ES-I3 (cell line): Measurements from ENCODE around the gene VPS4A.
"Not testable (repeated sequence)": the region's sequence is repeated elsewhere in the genome, so short reads cannot be mapped to it uniquely, and the experiment has no call there.

Source experiments
- H3K36me3 ChIP-seq: 2 replicates; pipeline ENCODE4 v1.6.1; 2013; ENCODE audit warnings: mild to moderate bottlenecking, low read length, control low read depth, moderate library complexity; ENCODE audit not compliant: insufficient read depth
- H3K4me1 ChIP-seq: 2 replicates; pipeline ENCODE4 v1.6.1; 2013; ENCODE audit warnings: mild to moderate bottlenecking, control low read depth, low read length; ENCODE audit not compliant: insufficient read depth
- H3K9ac ChIP-seq: 2 replicates; pipeline ENCODE4 v1.6.1; 2013; ENCODE audit warnings: low read depth, mild to moderate bottlenecking, low read length, moderate library complexity
- H3K9me3 ChIP-seq: 2 replicates; pipeline ENCODE4 v1.6.1; 2013; ENCODE audit warnings: mild to moderate bottlenecking, low read length, moderate library complexity; ENCODE audit not compliant: control insufficient read depth, insufficient read depth

The VPS4A gene

DNA sequence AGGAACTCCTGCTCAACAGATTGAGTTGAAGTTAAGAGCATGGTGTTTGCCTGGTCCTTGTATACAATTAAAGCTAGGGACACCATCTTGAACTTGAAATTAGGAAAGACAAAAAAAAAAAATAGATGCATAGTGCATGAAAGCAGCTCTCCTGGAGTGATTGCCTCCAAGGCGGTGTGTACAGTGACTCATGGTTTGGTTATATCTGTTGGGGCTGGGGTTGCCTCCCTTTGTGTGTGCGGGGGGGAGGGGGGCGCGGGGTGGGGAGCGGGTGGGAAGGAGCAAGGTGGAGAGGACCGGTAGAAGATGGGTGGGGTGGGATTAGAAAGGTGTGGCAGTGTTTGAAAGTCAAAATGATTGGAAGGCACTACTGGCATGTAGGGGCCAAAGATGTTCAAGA, 37.1 kb downstream of the VPS4A start:
- Histone ChIP-seq H3K4me1 (no peaks in the 10 kb centered on the region), H3K36me3 (0 out of 2 replicates have a peak, but pooled peaks cover 3% of the 10 kb centered on the region), H3K9me3 (no peaks in the 10 kb centered on the region), H3K9ac (no peak overlapping the region)

DNA sequence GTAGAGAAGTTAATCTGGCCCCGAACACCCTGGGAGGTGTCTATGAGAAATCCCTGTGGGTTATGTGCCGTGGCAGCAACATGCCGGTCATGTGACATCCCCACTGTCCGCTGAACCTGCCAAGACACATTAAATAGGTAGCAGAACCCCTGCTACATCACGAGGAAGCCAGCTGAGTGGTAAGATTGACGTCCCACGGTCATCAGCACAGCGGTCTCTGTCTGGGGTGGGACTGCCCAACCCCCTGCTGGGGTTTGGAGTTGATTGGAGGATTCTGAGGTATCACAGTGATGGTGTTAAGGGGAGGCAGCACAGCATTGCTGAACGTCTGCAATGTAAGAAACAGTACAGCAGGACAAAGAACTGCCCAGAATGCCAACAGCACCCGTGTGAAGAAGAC, 38.4 kb downstream of the VPS4A start:
- Histone ChIP-seq H3K9ac (no peak overlapping the region), H3K9me3 (no peaks in the 10 kb centered on the region), H3K4me1 (no peaks in the 10 kb centered on the region), H3K36me3 (no peaks in the 10 kb centered on the region)

- no peaks in the 10 kb centered on the region; the same call in 1 of the 2 replicates for H3K36me3 ChIP-seq
- H3K4me1 ChIP-seq = no peaks in the 10 kb centered on the region
- H3K9ac ChIP-seq = no peak overlapping the region
- H3K9me3 ChIP-seq = no peaks in the 10 kb centered on the region
Measured at GRCh38 chr16:69350536-69351133, 39.5 kb downstream of the VPS4A start.

DNA sequence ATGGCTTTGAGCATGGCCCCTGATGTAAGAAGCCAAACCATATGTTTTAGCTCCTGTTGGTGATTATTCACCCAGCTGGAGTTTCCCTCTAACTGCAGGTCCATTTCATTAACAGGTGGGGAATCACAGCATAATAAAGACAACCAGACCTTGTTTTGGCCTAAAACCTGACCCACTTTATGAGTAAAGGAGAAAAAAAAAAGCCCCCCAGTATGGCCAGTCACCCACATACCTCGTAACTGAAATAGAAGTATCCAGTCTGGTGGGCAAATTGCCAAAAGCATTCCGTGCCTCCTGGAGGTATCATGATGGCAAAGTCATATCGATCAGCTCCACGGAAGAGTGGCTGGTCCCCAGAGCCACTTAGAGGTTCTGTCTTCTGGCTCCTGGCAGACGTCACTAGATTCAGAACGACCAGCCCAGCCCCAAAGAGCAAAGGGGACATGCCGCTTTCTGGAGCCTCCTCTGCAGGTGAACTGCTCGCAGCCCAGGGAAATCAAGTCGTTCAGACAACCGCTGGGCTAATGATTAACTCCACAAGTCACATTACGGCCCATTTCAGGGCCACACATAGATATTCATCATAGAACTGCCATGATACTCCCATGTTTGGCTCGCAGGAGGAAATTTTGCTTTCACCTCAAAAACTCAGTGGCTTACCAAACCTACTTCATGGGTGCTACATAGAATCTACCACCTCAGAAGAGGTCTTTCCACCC, 40.3 kb downstream of the VPS4A start, which contains the start of gene TMED6:
TSS of gene TMED6 (minus strand) at position 478 of the 719 bp plus-strand sequence. CDS start at position 445, 33 bp downstream.
- Histone ChIP-seq H3K9me3 (no peaks in the 10 kb centered on the region), H3K36me3 (no peaks in the 10 kb centered on the region; the same call in 1 of the 2 replicates), H3K4me1 (no peaks in the 10 kb centered on the region), H3K9ac (no peak within 1 kb of the TSS)

GRCh38 chr16:69360070-69360469, 48.9 kb downstream of the VPS4A start:
- not testable (repeated sequence) for H3K4me1 ChIP-seq, H3K9me3 ChIP-seq, H3K36me3 ChIP-seq, H3K9ac ChIP-seq

GRCh38 chr16:69363281-69363717, 52.1 kb downstream of the VPS4A start:
- Histone ChIP-seq H3K36me3 (peaks cover 13% of the 10 kb centered on the region), H3K9me3 (no peaks in the 10 kb centered on the region), H3K9ac (no peak overlapping the region), H3K4me1 (no peaks in the 10 kb centered on the region)

DNA sequence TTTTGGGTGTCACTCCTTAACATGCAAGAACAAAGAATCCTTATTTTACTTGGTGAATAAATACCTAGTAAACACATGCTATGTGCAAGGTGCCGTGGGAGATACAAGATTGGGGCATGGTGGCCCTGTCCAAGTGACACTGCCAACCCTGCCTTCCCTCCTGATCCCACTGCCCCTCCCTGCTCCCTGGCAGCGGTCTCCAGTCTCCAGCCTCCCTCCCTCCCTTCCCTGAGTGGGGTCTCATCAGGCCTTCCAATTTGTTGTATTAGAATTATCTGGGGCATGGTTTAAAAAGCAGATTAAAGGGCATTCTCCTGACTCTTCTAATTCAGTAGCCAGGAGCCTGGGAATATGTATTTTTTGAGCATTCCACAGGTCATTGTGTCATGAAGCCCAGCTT, 52.9 kb downstream of the VPS4A start:
- H3K9me3 ChIP-seq = no peaks in the 10 kb centered on the region
- H3K36me3 ChIP-seq = peaks cover 13% of the 10 kb centered on the region
- H3K4me1 ChIP-seq = no peaks in the 10 kb centered on the region
- H3K9ac ChIP-seq = no peak overlapping the region

GRCh38 chr16:69365901-69366300, 54.8 kb downstream of the VPS4A start:
- Histone ChIP-seq H3K4me1 (no peaks in the 10 kb centered on the region), H3K36me3 (peaks cover 21% of the 10 kb centered on the region), H3K9ac (no peak overlapping the region), H3K9me3 (no peaks in the 10 kb centered on the region)

- no peaks in the 10 kb centered on the region for H3K4me1 ChIP-seq
- H3K36me3 ChIP-seq = peaks cover 22% of the 10 kb centered on the region
- H3K9me3 ChIP-seq = no peaks in the 10 kb centered on the region
- no peak overlapping the region for H3K9ac ChIP-seq
Measured at GRCh38 chr16:69366431-69366830, 55.3 kb downstream of the VPS4A start.

DNA sequence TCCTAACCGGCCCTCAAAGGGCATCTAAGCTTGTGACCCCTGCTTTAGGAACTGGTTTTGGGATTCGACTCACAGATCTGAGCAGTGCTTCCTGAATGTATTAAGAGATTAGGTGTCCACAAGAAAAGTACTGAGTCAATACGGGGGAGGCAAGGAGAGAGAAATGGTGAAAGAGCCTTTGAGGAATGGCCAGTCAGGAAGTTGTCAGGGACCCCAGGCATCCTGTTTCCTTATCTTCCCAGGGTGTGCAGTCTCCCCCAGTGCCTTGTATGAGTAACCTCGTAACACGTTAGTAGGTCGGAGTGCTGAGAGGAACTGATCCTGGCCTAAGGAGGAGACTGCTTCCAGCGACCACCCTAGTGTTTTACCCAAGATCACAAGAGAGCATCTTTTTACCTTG, 56.8 kb downstream of the VPS4A start:
- Histone ChIP-seq H3K36me3 (peaks cover 29% of the 10 kb centered on the region), H3K9me3 (no peaks in the 10 kb centered on the region), H3K9ac (no peak overlapping the region), H3K4me1 (no peaks in the 10 kb centered on the region)

- Histone ChIP-seq H3K4me1 (no peaks in the 10 kb centered on the region), H3K36me3 (peaks cover 30% of the 10 kb centered on the region), H3K9ac (no peak overlapping the region), H3K9me3 (no peaks in the 10 kb centered on the region)
Measured at GRCh38 chr16:69368866-69369265, 57.7 kb downstream of the VPS4A start.

DNA sequence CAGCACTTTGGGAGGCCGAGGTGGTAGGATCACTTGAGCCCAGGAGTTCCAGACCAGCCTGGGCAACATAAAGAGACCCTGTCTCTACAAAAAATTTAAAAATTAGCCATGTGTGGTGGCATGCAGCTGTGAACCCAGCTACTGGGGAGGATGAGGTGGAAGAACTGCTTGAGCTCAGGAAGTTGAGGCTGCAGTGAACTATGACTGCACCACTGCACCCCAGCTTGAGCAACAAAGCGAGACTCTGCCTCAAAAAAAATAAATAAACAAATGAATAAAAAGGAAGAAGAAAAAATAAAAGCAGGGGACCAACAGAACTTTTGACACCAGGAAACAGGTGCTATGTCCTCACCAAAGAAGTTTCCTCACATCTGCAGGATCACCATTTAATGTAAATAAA, 60.4 kb downstream of the VPS4A start:
- Histone ChIP-seq H3K4me1 (no peaks in the 10 kb centered on the region), H3K9ac (no peak overlapping the region), H3K9me3 (no peaks in the 10 kb centered on the region), H3K36me3 (peaks cover 20% of the 10 kb centered on the region)

DNA sequence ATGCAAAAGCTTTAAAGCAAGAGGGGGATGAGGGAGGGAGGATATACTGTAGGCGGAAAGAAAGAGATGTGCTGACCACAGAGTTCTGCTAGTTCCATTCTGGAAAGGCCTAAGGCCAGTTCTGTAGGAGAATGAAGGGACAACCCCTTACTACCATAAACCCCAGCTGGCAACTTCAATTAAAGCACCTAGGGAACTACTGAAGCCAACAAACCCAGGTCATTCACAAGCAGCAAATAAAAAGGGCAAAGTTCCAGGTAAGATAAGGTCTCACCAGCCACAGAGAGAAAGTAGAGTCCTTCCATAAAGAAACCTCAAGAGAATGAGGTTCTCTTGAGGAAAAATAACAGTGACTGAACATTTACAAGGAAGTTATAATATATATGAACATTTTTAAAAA, 61.9 kb downstream of the VPS4A start:
- H3K9ac ChIP-seq = no peak overlapping the region
- no peaks in the 10 kb centered on the region for H3K4me1 ChIP-seq
- peaks cover 21% of the 10 kb centered on the region for H3K36me3 ChIP-seq
- no peaks in the 10 kb centered on the region for H3K9me3 ChIP-seq
